GM23338 (cell line): ENCODE results near the gene TSFM. TPM values are rescaled to one million over a fixed set of nuclear protein-coding genes. Genes with fewer than 3 reads are reported as not detected.

ENCODE experiments used
- ATAC-seq: fragments of 200-7000 bp; cut with Tn5 transposase; 3 replicates; pipeline ENCODE4 v1.9.1; 2020
- DNase-seq: peaks from one replicate; pipeline ENCODE4 v3.0.0-alpha.2; 2015; ENCODE audit warnings: low spot score
- H2AFZ ChIP-seq: fragments of 200-600 bp; sonication (generic); 2 replicates; pipeline ENCODE4 v1.8.0; 2016; ENCODE audit warnings: antibody characterized with exemption, mild to moderate bottlenecking, moderate library complexity
- H3F3A ChIP-seq: fragments of 200-600 bp; sonication (generic); replicated peaks from 2 replicates; pipeline ENCODE4 v1.8.0; 2017; ENCODE audit warnings: antibody characterized with exemption, mixed run types, low read depth
- H3K27ac ChIP-seq: fragments of 200-600 bp; sonication (generic); 2 replicates; pipeline ENCODE4 v1.6.1; 2016; ENCODE audit warnings: low read depth
- H3K27me3 ChIP-seq: fragments of 200-600 bp; sonication (generic); 2 replicates; pipeline ENCODE4 v1.8.0; 2016; ENCODE audit warnings: mild to moderate bottlenecking, mixed run types, moderate library complexity; ENCODE audit not compliant: insufficient read depth
- H3K36me3 ChIP-seq: fragments of 200-600 bp; sonication (generic); 2 replicates; pipeline ENCODE4 v1.8.0; 2016; ENCODE audit warnings: mild to moderate bottlenecking; ENCODE audit not compliant: insufficient read depth
- H3K4me1 ChIP-seq: fragments of 200-600 bp; sonication (generic); 2 replicates; pipeline ENCODE4 v1.8.0; 2016; ENCODE audit warnings: mild to moderate bottlenecking, moderate library complexity; ENCODE audit not compliant: insufficient read depth
- H3K4me2 ChIP-seq: fragments of 200-600 bp; sonication (generic); 2 replicates; pipeline ENCODE4 v1.7.1; 2017; ENCODE audit warnings: mixed run types
- H3K4me3 ChIP-seq: fragments of 200-600 bp; sonication (generic); 2 replicates; pipeline ENCODE4 v1.6.1; 2016; ENCODE audit warnings: mixed run types
- H3K79me2 ChIP-seq: fragments of 200-600 bp; sonication (generic); replicated peaks from 2 replicates; pipeline ENCODE4 v1.8.0; 2017; ENCODE audit warnings: mild to moderate bottlenecking; ENCODE audit not compliant: insufficient read depth
- H3K9me2 ChIP-seq: fragments of 200-600 bp; sonication (generic); 2 replicates; pipeline ENCODE4 v1.8.0; 2017; ENCODE audit not compliant: insufficient read depth
- H4K20me1 ChIP-seq: fragments of 200-600 bp; sonication (generic); replicated peaks from 2 replicates; pipeline ENCODE4 v1.8.0; 2017; ENCODE audit warnings: mild to moderate bottlenecking; ENCODE audit not compliant: insufficient read depth
- H3K27ac Mint-ChIP-seq: 2 replicates; pipeline ENCODE4 v1.8.0; 2020; ENCODE audit warnings: inconsistent platforms, mild to moderate bottlenecking, moderate library complexity, mixed read lengths
- H3K27me3 Mint-ChIP-seq: 3 replicates; pipeline ENCODE4 v1.8.0; 2022; ENCODE audit warnings: low read depth, mild to moderate bottlenecking, moderate library complexity, mixed read lengths, inconsistent platforms; ENCODE audit not compliant: insufficient read depth, poor library complexity
- H3K36me3 Mint-ChIP-seq: 3 replicates; pipeline ENCODE4 v1.8.0; 2021; ENCODE audit warnings: low read depth, mild to moderate bottlenecking, inconsistent platforms, moderate library complexity, mixed read lengths
- H3K4me1 Mint-ChIP-seq: 3 replicates; pipeline ENCODE4 v1.8.0; 2020; ENCODE audit warnings: mild to moderate bottlenecking, inconsistent platforms, mixed read lengths
- H3K4me3 Mint-ChIP-seq: 3 replicates; pipeline ENCODE4 v1.8.0; 2021; ENCODE audit warnings: moderate library complexity, mild to moderate bottlenecking, inconsistent platforms, mixed read lengths
- H3K9me3 Mint-ChIP-seq: 3 replicates; pipeline ENCODE4 v1.8.0; 2020; ENCODE audit warnings: moderate library complexity, mild to moderate bottlenecking, inconsistent platforms, mixed read lengths
- CREB1 ChIP-seq: fragments of 250-450 bp; sonication (Bioruptor Pico); IDR thresholded peaks from 2 replicates; pipeline ENCODE4 v1.5.0; 2020; ENCODE audit warnings: low read depth, mild to moderate bottlenecking, moderate library complexity
- EZH2 ChIP-seq: fragments of 200-600 bp; sonication (generic); IDR thresholded peaks from one replicate; pipeline ENCODE4 v1.8.0; 2017; ENCODE audit warnings: antibody characterized with exemption, mild to moderate bottlenecking, low read depth; ENCODE audit not compliant: unreplicated experiment
- EZH2phosphoT487 ChIP-seq: fragments of 200-600 bp; sonication (generic); IDR thresholded peaks from one replicate; pipeline ENCODE4 v1.8.1; 2018; ENCODE audit warnings: antibody characterized with exemption; ENCODE audit not compliant: unreplicated experiment
- NANOG ChIP-seq: IDR thresholded peaks from 2 replicates; pipeline ENCODE4 v1.6.1; 2016; ENCODE audit warnings: antibody characterized with exemption, borderline replicate concordance
- POLR2AphosphoS5 ChIP-seq: IDR thresholded peaks from 2 replicates; pipeline ENCODE4 v1.6.1; 2016; ENCODE audit warnings: antibody characterized with exemption, low read depth
- STAT1 ChIP-seq: IDR thresholded peaks from one replicate; pipeline ENCODE4 v1.6.1; 2016; ENCODE audit warnings: antibody characterized with exemption; ENCODE audit not compliant: unreplicated experiment
- ZNF114 ChIP-seq: fragments of 250-450 bp; sonication (Bioruptor Pico); IDR thresholded peaks from 2 replicates; pipeline ENCODE4 v1.5.0; 2020; ENCODE audit warnings: mild to moderate bottlenecking, moderate library complexity
- ZNF331 ChIP-seq: fragments of 250-450 bp; sonication (Bioruptor Pico); IDR thresholded peaks from 2 replicates; pipeline ENCODE4 v1.5.0; 2020; ENCODE audit warnings: low read depth, mild to moderate bottlenecking, moderate library complexity
- polyA plus RNA-seq: library from polyadenylated mRNA; unstranded; fragments of >200 nt; fragmentation: Nextera tagmentation; extraction: Ambion mirVana; gene quantifications from 2 replicates; pipeline ENCODE4 v1.2.1, GENCODE V29; 2016
- total RNA-seq: library from RNA; depleted of rRNA; stranded (reverse); fragments of >200 nt; shearing (Covaris generic); gene quantifications from 2 replicates; pipeline ENCODE4 v1.2.3, GENCODE V29; 2014
- TF ChIP-seq, protein P1 (sequence below), 2 experiments: fragments of 200-600 bp in 1 of 2; sonication (generic) in 1 of 2; conservative IDR thresholded peaks; 2 replicates each; pipeline versions ENCODE4 v1.5.1 to v1.6.1; 2016 to 2017; ENCODE audit warnings: antibody characterized with exemption in 2 of 2, low read depth in 2 of 2, mild to moderate bottlenecking in 2 of 2, moderate library complexity in 1 of 2
- TF ChIP-seq, protein P2 (sequence below): IDR thresholded peaks from one replicate; pipeline ENCODE4 v1.6.1; 2018; ENCODE audit warnings: antibody characterized with exemption; ENCODE audit not compliant: unreplicated experiment
- TF ChIP-seq, protein P3 (sequence below): IDR thresholded peaks from 2 replicates; pipeline ENCODE4 v1.6.1; 2016; ENCODE audit warnings: antibody characterized with exemption

Gene TSFM
- total and polyA plus RNA-seq, 2 experiments from 2014 or later: 29.5 to 43.1 TPM

DNA sequence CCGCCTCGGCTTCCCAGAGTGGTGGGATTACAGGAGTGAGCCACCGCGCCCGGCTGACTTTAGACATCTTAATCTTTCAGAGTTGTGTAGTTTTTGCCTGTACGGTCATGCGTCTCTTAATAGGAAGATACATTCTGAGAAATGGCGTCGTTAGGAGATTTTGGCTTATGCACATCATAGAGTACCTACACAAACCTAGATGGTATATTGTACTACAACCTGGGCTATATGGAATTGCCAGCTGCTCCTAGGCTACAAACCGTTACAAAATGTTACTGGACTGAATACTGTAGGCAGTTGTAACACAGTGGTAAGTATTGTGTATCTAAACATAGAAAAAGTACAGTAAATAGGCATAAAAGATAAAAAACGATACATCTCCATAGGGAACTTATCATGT, 1.3 kb downstream of the TSFM start:
- Histone ChIP-seq H3K4me3 (0 out of 2 replicates have a peak overlapping the region, but pooled peaks have one; percentile 100), H3F3A (no peaks in the 10 kb centered on the region), H3K27ac (no peak overlapping the region), H3K36me3 (peaks cover 20% of the 10 kb centered on the region; the same call in 1 of the 2 replicates), H3K27me3 (no peaks in the 10 kb centered on the region), H4K20me1 (peaks cover 7% of the 10 kb centered on the region), H3K9me2 (no peaks in the 10 kb centered on the region), H2AFZ (no peak overlapping the region), H3K79me2 (peaks cover 18% of the 10 kb centered on the region), H3K4me2 (peak overlapping the region; percentile 98; the same call in 1 of the 2 replicates), H3K4me1 (peaks cover 5% of the 10 kb centered on the region; the same call in 1 of the 2 replicates)
- peaks cover 36% of the 10 kb centered on the region for H3K36me3 Mint-ChIP-seq
- no peak for DNase-seq
- peaks cover 4% of the 10 kb centered on the region; the same call in 1 of the 3 replicates for H3K4me1 Mint-ChIP-seq
- peaks cover 5% of the 10 kb centered on the region for H3K27me3 Mint-ChIP-seq
- no peak for ATAC-seq
- no peaks in the 10 kb centered on the region for H3K9me3 Mint-ChIP-seq
- H3K4me3 Mint-ChIP-seq: peak overlapping the region; percentile 100
- no peak overlapping the region for H3K27ac Mint-ChIP-seq
- TF ChIP-seq EZH2: no peak
- no peak for TF ChIP-seq ZNF114
- no peak for TF ChIP-seq NANOG

DNA sequence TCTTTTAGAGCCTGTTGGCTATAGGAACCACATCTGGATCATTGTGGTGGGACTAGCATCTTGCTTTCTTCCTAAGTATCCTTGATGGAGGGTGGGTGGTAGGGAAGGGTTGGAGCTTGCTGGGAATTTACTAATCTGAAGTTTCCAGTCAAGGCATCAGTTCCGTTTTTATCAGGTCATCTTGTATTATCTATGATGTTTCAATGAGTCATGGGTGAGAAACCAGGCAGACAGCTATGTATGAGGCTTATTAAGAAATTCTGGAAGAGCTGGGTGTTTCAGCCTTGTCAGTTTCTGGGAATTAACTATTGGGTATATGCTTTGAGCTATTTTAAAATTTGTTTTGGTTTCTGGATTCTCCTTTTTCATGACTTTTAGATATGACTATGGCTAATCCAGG, 11.3 kb downstream of the TSFM start:
- H4K20me1 ChIP-seq: peaks cover 4% of the 10 kb centered on the region
- Mint-ChIP-seq H3K27me3 (no peaks in the 10 kb centered on the region), H3K36me3 (peaks cover 59% of the 10 kb centered on the region), H3K9me3 (no peaks in the 10 kb centered on the region), H3K27ac (no peak overlapping the region), H3K4me3 (no peak overlapping the region), H3K4me1 (no peaks in the 10 kb centered on the region)
- DNase-seq (no peak), ATAC-seq (no peak)
- H2AFZ ChIP-seq: no peak overlapping the region
- H3K4me2 ChIP-seq: no peak overlapping the region
- H3F3A ChIP-seq: no peaks in the 10 kb centered on the region
- no peaks in the 10 kb centered on the region for H3K9me2 ChIP-seq
- no peaks in the 10 kb centered on the region for H3K4me1 ChIP-seq
- no peak overlapping the region for H3K27ac ChIP-seq
- H3K4me3 ChIP-seq: no peak overlapping the region
- no peaks in the 10 kb centered on the region for H3K27me3 ChIP-seq
- H3K79me2 ChIP-seq: no peaks in the 10 kb centered on the region
- peaks cover 46% of the 10 kb centered on the region for H3K36me3 ChIP-seq
- TF ChIP-seq, protein P1, sequence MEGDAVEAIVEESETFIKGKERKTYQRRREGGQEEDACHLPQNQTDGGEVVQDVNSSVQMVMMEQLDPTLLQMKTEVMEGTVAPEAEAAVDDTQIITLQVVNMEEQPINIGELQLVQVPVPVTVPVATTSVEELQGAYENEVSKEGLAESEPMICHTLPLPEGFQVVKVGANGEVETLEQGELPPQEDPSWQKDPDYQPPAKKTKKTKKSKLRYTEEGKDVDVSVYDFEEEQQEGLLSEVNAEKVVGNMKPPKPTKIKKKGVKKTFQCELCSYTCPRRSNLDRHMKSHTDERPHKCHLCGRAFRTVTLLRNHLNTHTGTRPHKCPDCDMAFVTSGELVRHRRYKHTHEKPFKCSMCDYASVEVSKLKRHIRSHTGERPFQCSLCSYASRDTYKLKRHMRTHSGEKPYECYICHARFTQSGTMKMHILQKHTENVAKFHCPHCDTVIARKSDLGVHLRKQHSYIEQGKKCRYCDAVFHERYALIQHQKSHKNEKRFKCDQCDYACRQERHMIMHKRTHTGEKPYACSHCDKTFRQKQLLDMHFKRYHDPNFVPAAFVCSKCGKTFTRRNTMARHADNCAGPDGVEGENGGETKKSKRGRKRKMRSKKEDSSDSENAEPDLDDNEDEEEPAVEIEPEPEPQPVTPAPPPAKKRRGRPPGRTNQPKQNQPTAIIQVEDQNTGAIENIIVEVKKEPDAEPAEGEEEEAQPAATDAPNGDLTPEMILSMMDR (conservative IDR thresholded peaks at IDR 0.05; ENCODE audit: low read depth in 2 of 2): no peak
- TF ChIP-seq EZH2phosphoT487: no peak
- TF ChIP-seq POLR2AphosphoS5: no peak
- TF ChIP-seq STAT1: no peak
- no peak for TF ChIP-seq ZNF331
- TF ChIP-seq CREB1 (CRISPR knock-in tag): no peak
- TF ChIP-seq, protein P2, sequence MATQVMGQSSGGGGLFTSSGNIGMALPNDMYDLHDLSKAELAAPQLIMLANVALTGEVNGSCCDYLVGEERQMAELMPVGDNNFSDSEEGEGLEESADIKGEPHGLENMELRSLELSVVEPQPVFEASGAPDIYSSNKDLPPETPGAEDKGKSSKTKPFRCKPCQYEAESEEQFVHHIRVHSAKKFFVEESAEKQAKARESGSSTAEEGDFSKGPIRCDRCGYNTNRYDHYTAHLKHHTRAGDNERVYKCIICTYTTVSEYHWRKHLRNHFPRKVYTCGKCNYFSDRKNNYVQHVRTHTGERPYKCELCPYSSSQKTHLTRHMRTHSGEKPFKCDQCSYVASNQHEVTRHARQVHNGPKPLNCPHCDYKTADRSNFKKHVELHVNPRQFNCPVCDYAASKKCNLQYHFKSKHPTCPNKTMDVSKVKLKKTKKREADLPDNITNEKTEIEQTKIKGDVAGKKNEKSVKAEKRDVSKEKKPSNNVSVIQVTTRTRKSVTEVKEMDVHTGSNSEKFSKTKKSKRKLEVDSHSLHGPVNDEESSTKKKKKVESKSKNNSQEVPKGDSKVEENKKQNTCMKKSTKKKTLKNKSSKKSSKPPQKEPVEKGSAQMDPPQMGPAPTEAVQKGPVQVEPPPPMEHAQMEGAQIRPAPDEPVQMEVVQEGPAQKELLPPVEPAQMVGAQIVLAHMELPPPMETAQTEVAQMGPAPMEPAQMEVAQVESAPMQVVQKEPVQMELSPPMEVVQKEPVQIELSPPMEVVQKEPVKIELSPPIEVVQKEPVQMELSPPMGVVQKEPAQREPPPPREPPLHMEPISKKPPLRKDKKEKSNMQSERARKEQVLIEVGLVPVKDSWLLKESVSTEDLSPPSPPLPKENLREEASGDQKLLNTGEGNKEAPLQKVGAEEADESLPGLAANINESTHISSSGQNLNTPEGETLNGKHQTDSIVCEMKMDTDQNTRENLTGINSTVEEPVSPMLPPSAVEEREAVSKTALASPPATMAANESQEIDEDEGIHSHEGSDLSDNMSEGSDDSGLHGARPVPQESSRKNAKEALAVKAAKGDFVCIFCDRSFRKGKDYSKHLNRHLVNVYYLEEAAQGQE: no peak
- TF ChIP-seq, protein P3, sequence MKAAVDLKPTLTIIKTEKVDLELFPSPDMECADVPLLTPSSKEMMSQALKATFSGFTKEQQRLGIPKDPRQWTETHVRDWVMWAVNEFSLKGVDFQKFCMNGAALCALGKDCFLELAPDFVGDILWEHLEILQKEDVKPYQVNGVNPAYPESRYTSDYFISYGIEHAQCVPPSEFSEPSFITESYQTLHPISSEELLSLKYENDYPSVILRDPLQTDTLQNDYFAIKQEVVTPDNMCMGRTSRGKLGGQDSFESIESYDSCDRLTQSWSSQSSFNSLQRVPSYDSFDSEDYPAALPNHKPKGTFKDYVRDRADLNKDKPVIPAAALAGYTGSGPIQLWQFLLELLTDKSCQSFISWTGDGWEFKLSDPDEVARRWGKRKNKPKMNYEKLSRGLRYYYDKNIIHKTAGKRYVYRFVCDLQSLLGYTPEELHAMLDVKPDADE: no peak
- TF ChIP-seq NANOG: no peak
- no peak for TF ChIP-seq ZNF114
- no peak for TF ChIP-seq EZH2
